GM19452 (cell line): Measurements from ENCODE around the gene DYDC1.
"Not testable (repeated sequence)": the region's sequence is repeated elsewhere in the genome, so short reads cannot be mapped to it uniquely, and the experiment has no call there.

Experiments used
- ATAC-seq: cut with Tn5 transposase; IDR thresholded peaks from one replicate; pipeline ENCODE4 v1.9.1; 2021; ENCODE audit not compliant: unreplicated experiment

DYDC1 gene

DNA sequence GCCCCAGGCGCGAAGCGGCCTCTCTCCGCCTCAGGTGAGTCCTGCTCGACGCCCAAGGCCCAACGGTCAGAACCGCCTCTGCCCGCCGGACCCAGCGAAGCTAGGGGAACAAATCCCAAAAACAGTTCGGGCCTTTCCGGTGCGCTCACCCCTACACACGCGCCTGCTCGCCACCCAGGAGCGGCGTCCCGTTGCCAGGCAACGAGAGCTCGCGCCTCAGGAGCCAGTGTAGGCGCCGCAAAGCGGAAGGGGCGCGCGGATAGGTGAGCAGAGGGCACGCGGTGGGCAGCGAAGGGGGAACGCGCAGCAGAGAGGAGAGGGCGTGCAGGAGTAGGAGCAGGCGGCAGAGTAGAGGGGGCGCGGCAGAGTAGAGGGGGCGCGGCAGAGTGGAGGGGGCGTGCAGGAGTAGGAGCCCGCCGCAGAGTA lies at the start of gene DYDC1, which contains the start of gene DYDC2:
Gene DYDC1 (minus strand): TSS at position 193 of the 426 bp plus-strand sequence. CDS start 4,154 bp downstream, outside the sequence.
Gene DYDC2 (plus strand): TSS at position 219 of the 426 bp plus-strand sequence. CDS start 5,663 bp downstream, outside the sequence.
- peak; percentile 92 for ATAC-seq

DNA sequence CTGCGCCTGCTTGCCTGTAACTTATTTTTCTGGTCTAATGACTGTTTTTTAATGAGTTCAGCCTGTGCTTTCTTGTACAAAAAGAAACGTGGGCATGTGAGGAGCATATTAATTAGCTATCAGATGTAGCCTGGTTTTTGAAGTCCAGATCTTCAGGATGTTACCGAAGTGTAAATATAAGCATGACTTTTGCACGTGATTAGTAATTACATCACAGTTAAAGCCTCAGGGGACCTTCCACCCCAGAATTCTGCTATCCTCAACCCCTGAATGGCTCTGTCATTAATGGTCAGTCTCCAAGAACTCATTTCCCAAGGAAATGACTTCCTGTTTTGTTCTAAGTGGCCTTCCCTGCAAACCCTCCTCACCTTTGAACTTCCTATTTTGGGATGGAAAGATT lies 49.6 kb upstream of the DYDC1 start:
- ATAC-seq: no peak

DNA sequence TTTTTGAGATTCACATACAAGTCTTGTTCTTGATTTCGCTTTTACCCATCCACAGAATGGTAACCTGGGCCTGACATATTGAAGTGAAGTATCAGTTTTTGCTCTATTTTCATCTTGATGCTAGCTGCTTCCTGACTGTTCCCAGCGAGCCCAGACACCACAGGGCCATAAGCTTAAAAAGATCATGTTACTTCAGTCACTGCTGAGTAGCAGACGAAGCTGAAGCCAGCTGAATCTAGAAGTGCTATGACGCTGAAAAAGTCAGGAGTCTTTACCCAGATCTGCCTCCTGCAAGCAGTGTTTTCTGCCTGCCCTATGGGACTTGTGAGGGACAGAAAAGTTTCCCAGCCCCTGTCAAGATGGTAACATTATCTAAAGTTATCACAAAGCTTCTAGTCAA lies 49.1 kb upstream of the DYDC1 start:
- ATAC-seq: no peak

DNA sequence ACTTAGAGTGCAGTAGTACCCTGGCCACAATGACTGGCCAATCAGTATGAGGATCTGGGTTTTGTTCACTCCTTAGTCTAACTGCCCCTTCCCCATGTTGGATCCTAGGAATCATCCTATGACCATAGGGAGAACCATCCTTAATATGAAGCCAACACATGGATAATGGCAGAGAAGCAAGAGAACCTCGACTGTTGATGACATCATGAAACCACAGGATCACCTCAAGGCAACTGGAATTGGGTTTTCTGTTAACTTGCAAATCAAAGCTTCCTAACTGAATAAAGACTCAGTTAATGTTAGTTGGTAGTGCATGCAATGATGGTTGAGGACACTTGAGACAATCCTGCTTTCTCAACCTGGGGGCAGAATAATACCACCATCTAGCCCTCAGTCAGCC lies 48.5 kb upstream of the DYDC1 start:
- ATAC-seq: no peak

DNA sequence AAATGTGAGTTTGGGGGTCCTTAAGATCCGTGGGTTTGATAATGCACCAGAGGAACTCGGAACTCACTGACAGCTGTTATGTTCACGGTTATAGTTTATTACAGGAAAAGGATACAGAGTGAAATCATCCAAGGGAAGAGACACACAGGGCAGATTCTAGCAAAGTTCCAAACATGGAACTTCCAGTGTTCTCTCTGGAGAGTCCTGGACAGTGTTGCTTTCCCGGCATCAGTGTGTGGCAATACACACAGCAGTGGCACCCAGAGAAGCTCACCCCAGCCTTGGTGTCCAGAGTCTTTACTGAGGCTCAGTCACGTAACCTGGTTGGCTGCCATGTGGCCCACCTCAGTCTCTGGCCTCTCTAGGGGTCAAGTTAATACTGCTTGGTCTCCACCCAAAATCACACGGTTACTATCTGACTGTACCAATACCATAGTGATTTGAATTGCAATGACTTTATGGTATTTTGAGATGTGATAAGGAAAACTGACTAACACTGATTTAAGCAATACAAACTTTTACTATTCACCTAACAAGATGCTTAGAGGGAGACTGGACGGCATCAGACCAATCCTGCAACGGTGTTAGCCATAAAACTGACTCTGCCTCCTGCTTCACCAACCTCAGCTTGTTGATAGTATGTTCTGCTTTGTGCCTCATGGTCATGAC lies 43.7 kb upstream of the DYDC1 start:
- ATAC-seq: no peak

DNA sequence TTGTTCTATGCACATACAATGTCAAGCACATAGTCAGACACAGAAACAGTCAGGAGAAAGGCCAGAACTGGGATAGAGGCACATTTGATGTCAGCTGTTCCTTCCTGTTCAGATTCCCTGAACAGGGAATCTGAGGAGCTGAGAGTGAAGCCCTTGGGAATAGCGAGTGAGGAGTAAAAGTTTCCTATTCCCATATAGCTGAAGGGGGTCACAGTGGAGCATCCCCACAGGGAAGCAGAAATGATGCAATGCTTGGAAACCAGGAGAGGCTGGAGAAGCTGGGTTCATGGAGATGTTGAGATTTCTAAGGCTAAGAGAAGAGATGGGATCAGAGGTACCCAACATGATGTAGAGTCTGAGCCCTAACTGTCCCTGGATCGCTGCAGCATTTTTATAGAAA lies 40.5 kb upstream of the DYDC1 start:
- no peak for ATAC-seq

DNA sequence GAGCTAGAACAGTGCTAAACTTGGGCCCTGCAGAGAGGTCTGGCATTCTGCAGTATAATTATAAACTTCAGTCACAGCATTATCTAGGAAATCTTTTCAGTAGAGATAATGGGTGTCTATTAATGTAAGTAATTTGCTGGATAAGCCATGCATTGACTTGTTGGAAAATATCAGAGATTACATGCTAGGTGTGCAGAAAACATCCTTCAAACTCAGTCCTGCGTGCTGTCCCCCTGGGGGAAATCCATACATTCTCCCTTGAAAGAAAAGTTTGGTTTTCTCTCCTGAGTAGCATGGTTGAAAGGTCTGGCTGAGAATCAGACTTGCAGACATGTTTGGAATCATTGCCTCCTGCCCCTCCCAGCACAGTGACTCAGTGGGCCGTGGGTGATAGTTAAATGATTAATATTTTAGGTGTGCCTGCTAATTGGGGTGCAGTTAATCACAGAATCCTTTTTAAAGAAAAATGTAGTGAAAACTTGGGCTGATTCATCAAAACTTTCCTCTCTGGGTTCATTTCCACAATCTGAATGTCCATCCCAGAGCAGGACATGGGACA lies 37.9 kb upstream of the DYDC1 start:
- no peak for ATAC-seq

DNA sequence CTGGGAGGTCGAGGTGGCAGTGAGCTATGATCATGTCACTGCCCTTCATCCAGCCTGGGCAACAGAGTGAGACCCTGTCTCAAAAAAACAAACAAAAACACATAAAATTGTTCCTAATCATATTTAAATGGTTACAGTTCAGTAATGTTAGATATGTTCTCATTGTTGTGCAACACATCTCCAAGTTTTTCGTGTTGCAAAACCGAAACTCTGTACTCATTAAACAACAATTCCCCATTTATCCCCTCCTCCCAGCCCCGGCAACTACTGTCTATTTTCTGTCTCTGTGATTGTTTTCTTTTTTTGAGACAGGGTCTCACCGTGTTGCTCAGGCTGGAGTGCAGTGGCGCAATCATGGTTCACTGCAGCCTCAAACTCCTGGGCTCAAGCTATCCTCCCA lies 35.7 kb upstream of the DYDC1 start:
- no peak for ATAC-seq

DNA sequence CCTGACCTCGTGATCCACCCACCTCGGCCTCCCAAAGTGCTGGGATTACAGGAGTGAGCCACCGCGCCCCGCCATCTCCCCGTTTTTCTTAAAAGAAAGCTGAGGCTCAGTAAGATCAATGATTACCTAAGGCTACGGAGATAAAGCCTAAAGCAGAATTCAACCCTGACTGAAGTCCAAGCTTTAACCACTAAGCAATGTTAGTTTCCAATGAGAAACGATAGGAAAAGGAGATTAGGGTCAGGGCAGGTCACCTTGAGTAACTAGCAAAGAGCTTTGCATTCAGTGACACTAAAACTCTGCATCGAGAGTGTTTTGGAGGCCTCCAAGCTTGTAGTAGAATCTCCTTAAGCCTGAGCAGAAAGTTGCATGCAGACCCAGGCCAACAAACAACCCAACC lies 34.2 kb upstream of the DYDC1 start:
- ATAC-seq: no peak

DNA sequence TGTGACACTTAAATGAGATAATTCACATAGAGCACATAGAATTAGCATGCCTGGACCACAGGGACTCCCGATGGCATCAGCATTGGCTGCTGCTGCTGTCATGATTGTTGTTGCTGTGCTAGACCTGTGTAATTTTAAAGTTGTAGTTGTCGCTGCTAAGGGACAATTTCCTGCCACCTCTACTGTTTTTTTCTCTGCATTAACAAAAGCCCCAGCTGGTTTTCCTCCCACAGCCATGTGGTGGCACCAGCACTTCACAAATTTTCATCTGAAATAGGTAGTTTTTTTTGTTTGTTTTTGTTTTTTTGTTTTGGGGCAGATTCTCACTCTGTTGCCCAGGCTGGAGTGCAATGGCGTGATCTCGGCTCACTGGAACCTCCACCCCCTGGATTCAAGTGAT lies 26.4 kb upstream of the DYDC1 start:
- peak; percentile 71 for ATAC-seq

DNA sequence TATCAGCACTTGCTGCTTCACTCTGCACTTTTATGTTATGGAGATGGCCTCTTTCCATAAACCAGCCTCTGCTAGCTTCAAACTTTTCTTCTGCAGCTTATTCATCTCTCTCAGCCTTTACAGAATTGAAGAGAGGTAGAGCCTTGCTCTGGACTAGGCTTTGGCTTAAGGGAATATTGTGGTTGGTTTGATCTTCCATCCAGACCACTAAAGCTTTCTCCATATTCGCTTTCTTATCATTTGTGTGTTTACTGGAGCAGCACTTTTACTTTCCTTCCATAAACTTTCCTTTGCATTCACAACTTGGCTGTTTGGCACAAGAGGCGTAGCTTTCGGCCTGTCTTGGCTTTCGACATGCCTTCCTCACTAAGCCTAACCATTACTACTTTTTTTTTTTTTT lies 23.6 kb upstream of the DYDC1 start:
- ATAC-seq: no peak

DNA sequence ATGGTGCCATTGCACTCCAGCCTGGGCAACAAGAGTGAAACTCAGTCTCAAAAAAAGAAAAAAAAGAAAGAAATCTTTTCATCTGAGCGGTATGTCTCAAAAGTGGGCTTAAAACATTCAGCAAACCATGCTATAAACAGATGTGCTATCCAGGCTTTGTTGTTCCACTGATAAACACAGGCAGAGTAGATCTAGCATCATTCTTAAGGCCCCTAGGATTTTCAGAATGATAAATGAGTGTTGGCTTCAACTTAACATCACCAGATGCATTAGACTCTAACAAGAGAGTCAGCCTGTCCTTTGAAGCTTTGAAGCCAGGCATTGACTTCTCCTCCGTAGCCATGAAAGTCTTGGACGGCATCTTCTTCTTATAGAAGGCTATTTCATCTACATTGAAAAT lies 23.1 kb upstream of the DYDC1 start:
- no peak for ATAC-seq

DNA sequence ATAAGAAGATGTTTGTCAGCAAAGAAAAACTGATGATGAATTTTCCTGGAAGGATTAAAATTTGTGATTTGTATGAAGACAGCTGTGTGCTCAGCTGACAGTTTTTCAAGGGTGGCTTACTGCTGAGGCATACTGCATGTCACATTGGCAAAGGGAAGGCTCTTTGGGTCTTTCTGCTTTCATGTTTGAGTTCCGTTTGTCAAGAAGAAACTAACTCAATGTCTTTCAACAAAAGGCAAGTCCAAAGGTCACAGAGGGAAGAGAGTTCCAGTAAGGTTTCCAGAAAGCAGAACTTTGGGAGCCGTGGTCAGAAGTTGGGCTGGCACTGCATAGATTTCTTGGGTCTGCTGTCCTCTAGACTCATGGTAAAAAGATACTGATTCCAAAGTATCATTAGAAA lies 16.9 kb upstream of the DYDC1 start:
- no peak for ATAC-seq

DNA sequence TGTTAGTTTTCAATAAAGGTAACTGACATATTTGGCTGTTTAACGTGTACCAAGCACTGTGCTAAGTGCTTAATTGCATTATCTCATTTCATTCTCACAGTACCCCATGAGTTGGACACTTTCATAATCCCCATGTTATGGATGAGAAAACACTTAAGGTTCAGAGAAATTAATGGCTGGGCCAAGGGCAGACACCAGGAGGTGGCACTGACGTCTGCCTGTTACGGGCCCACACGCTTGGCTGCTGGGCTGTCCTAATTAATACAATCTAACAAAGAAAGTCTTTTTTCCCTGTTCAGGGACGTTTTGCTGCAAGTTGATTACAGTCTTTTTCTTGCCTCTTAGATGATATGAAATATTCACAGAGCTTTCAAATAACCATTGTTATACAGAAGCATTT lies 16.1 kb upstream of the DYDC1 start:
- ATAC-seq: no peak

DNA sequence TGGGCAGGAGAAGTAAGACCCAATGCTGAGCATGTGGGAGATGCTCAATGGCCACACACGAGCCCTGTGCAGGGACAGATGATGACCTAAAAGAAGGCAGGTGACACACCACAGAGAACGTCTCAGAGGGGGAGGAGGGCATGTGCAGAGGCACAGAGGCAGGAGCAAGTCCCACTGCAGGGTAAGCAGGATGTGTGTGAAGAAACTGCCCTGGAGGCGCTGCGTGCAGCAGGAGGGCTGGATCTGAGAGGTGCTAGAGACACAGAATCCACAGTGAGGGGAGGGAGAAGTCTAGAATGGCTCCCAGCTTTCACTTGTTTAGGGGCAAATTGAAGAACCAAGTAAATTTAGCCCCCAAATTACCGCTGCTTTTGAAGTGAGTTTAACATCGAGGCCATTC lies 14.9 kb upstream of the DYDC1 start:
- no peak for ATAC-seq

DNA sequence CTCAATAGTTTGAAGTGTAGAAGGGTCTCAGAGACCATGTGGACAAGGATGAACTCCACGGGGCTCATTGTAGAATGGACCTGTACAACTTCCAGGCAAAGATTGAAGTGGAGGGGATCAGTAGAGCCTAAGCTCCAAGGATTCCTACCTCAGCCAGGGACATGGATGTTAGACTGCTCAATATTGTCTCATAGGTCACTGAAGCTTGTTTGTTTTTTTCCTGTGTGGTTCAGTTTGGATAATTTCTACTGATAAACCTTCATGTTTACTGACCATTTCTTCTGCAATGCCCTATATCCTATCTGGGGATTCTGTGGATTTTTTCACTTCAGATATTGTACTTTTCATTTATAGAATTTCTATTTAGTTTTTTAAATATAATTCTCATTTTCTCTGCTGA lies 9.0 kb upstream of the DYDC1 start:
- ATAC-seq: no peak

DNA sequence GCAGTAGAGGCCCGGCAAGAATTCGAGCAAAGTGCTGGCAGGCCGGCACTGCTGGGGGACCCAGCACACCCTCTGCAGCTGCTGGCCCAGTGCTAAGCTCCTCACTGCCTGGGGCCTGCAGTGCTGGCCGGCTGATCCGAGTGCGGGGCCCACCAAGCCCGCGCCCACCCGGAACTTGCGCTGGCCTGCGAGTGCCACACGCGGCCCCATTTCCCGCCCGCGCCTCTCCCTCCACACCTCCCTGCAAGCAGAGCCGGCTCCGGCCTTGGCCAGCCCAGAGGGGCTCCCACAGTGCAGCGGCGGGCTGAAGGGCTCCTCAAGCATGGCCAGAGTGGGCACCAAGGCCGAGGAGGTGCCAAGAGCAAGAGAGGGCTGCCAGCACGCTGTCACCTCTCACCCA lies 3.1 kb upstream of the DYDC1 start:
- ATAC-seq: no peak

DNA sequence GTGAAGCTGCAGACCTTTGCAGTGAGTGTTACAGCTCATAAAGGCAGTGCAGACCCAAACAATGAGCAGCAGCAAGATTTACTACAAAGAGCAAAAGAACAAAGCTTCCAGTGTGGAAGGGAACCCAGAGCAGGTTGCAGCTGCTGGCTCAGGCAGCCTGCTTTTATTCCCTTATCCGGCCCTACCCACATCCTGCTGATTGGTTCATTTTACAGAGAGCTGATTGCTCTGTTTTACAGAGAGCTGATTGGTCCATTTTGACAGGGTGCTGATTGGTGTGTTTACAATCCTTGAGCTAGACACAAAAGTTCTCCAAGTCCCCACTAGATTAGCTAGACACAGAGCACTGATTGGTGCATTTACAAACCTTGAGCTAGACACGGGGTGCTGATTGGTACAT lies 2.4 kb upstream of the DYDC1 start:
- ATAC-seq: not testable (repeated sequence)

DNA sequence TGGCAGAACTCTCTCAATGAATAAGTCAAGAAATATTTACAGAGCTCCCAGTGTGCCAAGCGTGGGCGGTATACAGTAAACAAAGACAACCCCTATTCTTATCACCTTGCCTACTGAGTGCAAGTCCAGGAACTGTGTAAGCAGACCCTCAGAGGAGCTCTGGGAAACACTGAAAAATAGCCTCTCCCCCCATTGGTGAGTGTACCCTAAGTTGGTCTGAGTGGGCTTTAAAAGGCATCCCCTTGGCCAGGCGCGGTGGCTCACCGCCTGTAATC lies 1.2 kb upstream of the DYDC1 start:
- ATAC-seq: no peak

DNA sequence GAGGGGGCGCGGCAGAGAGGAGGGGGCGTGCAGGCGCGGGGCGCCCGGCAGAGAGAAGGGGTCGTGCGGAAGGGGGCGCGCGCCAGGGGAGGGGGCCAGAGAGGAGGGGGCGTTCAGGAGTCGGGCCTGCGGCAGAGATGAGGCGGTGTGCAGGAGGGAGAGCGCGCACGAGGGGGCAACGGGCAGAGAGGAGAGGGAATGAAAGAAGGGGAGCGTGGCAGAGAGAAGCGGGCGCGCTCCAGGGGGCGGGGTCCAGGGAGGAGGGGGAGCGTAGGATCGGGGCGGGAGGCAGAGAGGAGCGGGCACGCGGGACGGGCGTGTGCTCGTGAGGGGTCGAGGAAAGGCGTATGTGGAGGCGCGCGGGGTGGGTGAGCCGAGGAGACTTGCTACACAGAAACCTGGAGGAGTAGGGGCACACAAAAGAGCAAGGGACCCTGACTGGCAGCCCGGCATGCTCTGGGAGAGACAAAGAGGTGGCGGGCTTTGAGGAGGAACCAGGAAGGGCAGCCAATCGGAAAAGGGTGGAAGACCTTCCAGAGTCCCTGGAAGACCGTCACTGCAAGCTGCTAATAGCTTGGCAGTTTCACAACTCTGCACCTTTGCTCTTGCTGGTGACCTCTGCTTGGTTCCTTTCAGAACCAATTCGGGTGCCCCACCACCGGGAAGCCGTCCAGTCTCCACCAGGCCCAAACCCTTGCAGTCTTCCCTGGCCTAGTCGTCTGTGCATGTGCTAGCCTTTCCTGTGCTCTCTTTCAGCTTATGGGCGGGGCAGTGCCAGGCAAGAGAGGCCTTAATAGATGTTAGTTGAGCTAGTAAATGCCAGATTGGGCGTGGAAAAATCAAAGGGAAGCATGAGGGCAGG lies 665 bp upstream of the DYDC1 start:
- no peak for ATAC-seq

DNA sequence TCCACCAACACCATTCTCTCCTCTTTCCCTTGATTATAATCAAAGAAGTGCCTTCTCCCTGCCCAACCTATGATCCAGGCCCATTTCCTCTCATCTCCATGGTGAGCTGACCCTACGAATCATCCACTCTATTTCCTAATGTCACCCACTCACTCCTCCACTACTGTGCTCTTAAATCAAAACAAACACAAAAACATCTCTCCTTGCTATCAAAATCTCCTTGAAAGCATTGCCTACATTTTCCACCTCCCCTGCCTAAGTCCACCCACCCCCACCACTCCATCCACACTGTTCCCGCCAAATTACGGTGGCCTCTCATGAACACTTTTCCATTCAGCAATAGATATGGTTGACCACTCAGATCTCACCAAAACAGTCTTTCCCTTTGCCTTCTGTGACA lies 5.3 kb downstream of the DYDC1 start:
- ATAC-seq: no peak

DNA sequence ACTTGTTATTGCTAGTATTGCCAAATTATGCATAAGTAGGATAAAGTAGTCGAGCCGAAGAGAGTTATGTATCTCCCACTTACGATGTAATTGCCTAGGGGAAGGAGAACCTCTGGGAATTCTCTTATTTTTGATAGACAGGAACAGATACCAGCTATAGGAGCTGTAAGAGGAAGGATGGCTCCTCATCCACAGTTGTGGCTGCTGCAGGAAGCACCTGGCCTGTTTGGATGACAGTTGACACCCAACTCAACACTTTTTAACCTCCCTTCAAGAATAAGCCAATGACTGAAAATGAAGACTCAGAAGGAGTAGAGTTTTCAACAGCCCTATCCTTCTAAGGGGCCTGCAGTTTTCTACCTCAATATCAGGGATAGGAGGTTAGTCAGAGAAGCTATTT lies 6.3 kb downstream of the DYDC1 start:
- no peak for ATAC-seq
